Bronchial epithelial cell (primary cell): Measurements from ENCODE around the gene CPNE5. TPM values are rescaled to one million over a fixed set of nuclear protein-coding genes. Genes with fewer than 3 reads are reported as not detected.

Experiments used
- DNase-seq: peaks from one replicate; pipeline ENCODE4 v3.0.0-alpha.2; 2010; ENCODE audit warnings: low read depth
- FAIRE-seq: peaks from 2 replicates; lab custom pipeline; 2011; peaks lifted over from hg19 to GRCh38; lab: Jason Lieb, UNC
- H3K27me3 ChIP-seq: 2 replicates; pipeline ENCODE4 v1.5.1; 2011; ENCODE audit warnings: low read length; ENCODE audit not compliant: control insufficient read depth, insufficient read depth
- H3K36me3 ChIP-seq: 2 replicates; pipeline ENCODE4 v1.5.1; 2011; ENCODE audit warnings: low read length; ENCODE audit not compliant: control insufficient read depth, insufficient read depth
- H3K4me3 ChIP-seq: 2 replicates; pipeline ENCODE4 v1.5.1; 2011; ENCODE audit warnings: mild to moderate bottlenecking, low read depth, low read length, control low read depth
- total RNA-seq: library from RNA; depleted of rRNA; stranded (reverse); fragments of >200 nt; gene quantifications from 2 replicates; pipeline ENCODE4 v1.2.1, GENCODE V29; 2014
- TF ChIP-seq, protein P1 (sequence below): IDR thresholded peaks from 2 replicates; pipeline ENCODE4 v1.5.1; 2011; ENCODE audit warnings: mild to moderate bottlenecking, moderate library complexity, low read length, control low read depth, inconsistent platforms; ENCODE audit not compliant: insufficient read depth, severe bottlenecking

The CPNE5 gene
- total RNA-seq, 1 donor from 2014 or later = not detected

GRCh38 chr6:36758516-36759147, 80.6 kb downstream of the CPNE5 start:
- FAIRE-seq = no peak
- Histone ChIP-seq H3K36me3 (no peaks in the 10 kb centered on the region), H3K4me3 (no peak overlapping the region), H3K27me3 (no peaks in the 10 kb centered on the region)
- TF ChIP-seq, protein P1, sequence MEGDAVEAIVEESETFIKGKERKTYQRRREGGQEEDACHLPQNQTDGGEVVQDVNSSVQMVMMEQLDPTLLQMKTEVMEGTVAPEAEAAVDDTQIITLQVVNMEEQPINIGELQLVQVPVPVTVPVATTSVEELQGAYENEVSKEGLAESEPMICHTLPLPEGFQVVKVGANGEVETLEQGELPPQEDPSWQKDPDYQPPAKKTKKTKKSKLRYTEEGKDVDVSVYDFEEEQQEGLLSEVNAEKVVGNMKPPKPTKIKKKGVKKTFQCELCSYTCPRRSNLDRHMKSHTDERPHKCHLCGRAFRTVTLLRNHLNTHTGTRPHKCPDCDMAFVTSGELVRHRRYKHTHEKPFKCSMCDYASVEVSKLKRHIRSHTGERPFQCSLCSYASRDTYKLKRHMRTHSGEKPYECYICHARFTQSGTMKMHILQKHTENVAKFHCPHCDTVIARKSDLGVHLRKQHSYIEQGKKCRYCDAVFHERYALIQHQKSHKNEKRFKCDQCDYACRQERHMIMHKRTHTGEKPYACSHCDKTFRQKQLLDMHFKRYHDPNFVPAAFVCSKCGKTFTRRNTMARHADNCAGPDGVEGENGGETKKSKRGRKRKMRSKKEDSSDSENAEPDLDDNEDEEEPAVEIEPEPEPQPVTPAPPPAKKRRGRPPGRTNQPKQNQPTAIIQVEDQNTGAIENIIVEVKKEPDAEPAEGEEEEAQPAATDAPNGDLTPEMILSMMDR = no peak
- no peak for DNase-seq

GRCh38 chr6:36757943-36758508, 81.2 kb downstream of the CPNE5 start:
- no peak overlapping the region for H3K4me3 ChIP-seq
- FAIRE-seq (no peak), DNase-seq (no peak)
- TF ChIP-seq, protein P1 = no peak
- no peaks in the 10 kb centered on the region for H3K27me3 ChIP-seq
- H3K36me3 ChIP-seq = no peaks in the 10 kb centered on the region

- no peaks in the 10 kb centered on the region for H3K27me3 ChIP-seq
- TF ChIP-seq, protein P1 = no peak
- DNase-seq = no peak
- no peak for FAIRE-seq
- no peaks in the 10 kb centered on the region for H3K36me3 ChIP-seq
- H3K4me3 ChIP-seq = no peak overlapping the region
These were observed 82.0 kb downstream of the CPNE5 start for GRCh38 chr6:36757206-36757605.

DNA sequence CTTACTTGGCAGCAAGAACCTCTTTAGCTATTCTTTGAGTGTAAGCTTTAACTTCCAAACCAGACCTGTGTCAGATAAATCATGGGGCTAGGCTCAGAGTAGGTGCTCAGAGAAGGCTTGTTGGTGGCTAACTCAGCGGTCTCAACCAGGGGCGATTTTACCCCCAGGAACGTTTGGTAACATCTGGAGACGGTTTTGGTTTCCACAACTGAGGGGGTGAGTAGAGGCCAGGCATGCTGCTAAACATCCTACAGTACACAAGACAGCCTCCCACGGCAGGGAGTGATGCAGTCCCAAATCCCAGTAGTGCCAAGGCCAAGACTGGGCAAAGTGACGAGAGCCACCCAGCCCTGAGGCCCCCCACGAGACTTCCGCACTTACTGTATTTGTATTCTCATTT, 82.5 kb downstream of the CPNE5 start:
- Histone ChIP-seq H3K27me3 (no peaks in the 10 kb centered on the region), H3K4me3 (no peak overlapping the region), H3K36me3 (no peaks in the 10 kb centered on the region)
- DNase-seq (no peak), FAIRE-seq (no peak)
- TF ChIP-seq, protein P1 = no peak

- no peak overlapping the region for H3K4me3 ChIP-seq
- DNase-seq (peak; percentile 86), FAIRE-seq (no peak)
- H3K36me3 ChIP-seq = no peaks in the 10 kb centered on the region
- no peaks in the 10 kb centered on the region for H3K27me3 ChIP-seq
- TF ChIP-seq, protein P1 = no peak
These were observed 83.6 kb downstream of the CPNE5 start for GRCh38 chr6:36755435-36756348.
